ENCODE results near the gene FRY. TPM values are rescaled to one million over a fixed set of nuclear protein-coding genes. Genes with fewer than 3 reads are reported as not detected.

Gene FRY
- total RNA-seq, 2 donors from 2014 or later = 16.4 to 33.3 TPM

GRCh38 chr13:32140109-32140508 is 108.5 kb downstream of the FRY start:
- Histone ChIP-seq H3K9me3 (no peaks in the 10 kb centered on the region), H3K4me3 (no peak overlapping the region), H3K4me1 (replicated peaks) (no peaks in the 10 kb centered on the region), H3K27me3 (replicated peaks; ENCODE audit: insufficient read depth) (no peaks in the 10 kb centered on the region), H3K36me3 (no peaks in the 10 kb centered on the region), H3K27ac (no peak overlapping the region)
- intact Hi-C loops (cut with DNase I) = no loop called here
- WGBS = 97% methylated on average over 2 of the region's 2 CpGs
- DNase-seq (ENCODE audit: low spot score) = no peak
- TF ChIP-seq CTCF (IDR thresholded peaks at IDR 0.05) (no peak), POLR2AphosphoS5 (IDR thresholded peaks at IDR 0.05) (no peak), POLR2A (IDR thresholded peaks at IDR 0.05) (no peak)

GRCh38 chr13:32141462-32141861 is 109.9 kb downstream of the FRY start:
- DNase-seq (ENCODE audit: low spot score) = no peak
- no peak overlapping the region for H3K4me3 ChIP-seq
- no peak overlapping the region for H3K27ac ChIP-seq
- no peaks in the 10 kb centered on the region for H3K4me1 ChIP-seq (replicated peaks)
- no peaks in the 10 kb centered on the region for H3K9me3 ChIP-seq
- H3K36me3 ChIP-seq = no peaks in the 10 kb centered on the region
- intact Hi-C loops (cut with DNase I) = no loop called here
- H3K27me3 ChIP-seq (replicated peaks; ENCODE audit: insufficient read depth) = no peaks in the 10 kb centered on the region
- TF ChIP-seq POLR2AphosphoS5 (IDR thresholded peaks at IDR 0.05) = no peak
- WGBS = 0% methylated on average over 1 of the region's 1 CpG

GRCh38 chr13:32142115-32142514 is 110.5 kb downstream of the FRY start:
- Histone ChIP-seq H3K9me3 (no peaks in the 10 kb centered on the region), H3K36me3 (no peaks in the 10 kb centered on the region), H3K27me3 (replicated peaks; ENCODE audit: insufficient read depth) (no peaks in the 10 kb centered on the region), H3K4me1 (replicated peaks) (no peaks in the 10 kb centered on the region), H3K4me3 (no peak overlapping the region), H3K27ac (no peak overlapping the region)
- intact Hi-C loops (cut with DNase I) = no loop called here
- TF ChIP-seq CTCF (IDR thresholded peaks at IDR 0.05) = no peak
- TF ChIP-seq POLR2A (IDR thresholded peaks at IDR 0.05) = no peak
- no peak for TF ChIP-seq POLR2AphosphoS5 (IDR thresholded peaks at IDR 0.05)
- WGBS = 48% methylated on average over 1 of the region's 1 CpG
- no peak for DNase-seq (ENCODE audit: low spot score)

- TF ChIP-seq POLR2AphosphoS5 (IDR thresholded peaks at IDR 0.05) = no peak
- TF ChIP-seq POLR2A (IDR thresholded peaks at IDR 0.05) = no peak
- TF ChIP-seq CTCF (IDR thresholded peaks at IDR 0.05) = no peak
- Histone ChIP-seq H3K27ac (no peak overlapping the region), H3K4me3 (no peak overlapping the region), H3K36me3 (no peaks in the 10 kb centered on the region), H3K4me1 (replicated peaks) (no peaks in the 10 kb centered on the region), H3K9me3 (no peaks in the 10 kb centered on the region), H3K27me3 (replicated peaks; ENCODE audit: insufficient read depth) (no peaks in the 10 kb centered on the region)
- DNase-seq (ENCODE audit: low spot score) = no peak
- intact Hi-C loops (cut with DNase I) = no loop called here
These were observed 111.4 kb downstream of the FRY start for GRCh38 chr13:32142956-32143375.

- intact Hi-C loops (cut with DNase I) = no loop called here
- WGBS = 85% methylated on average over 2 of the region's 2 CpGs
- Histone ChIP-seq H3K27ac (no peak overlapping the region), H3K27me3 (replicated peaks; ENCODE audit: insufficient read depth) (no peaks in the 10 kb centered on the region), H3K36me3 (no peaks in the 10 kb centered on the region), H3K4me3 (no peak overlapping the region), H3K9me3 (no peaks in the 10 kb centered on the region), H3K4me1 (replicated peaks) (no peaks in the 10 kb centered on the region)
- no peak for DNase-seq (ENCODE audit: low spot score)
- TF ChIP-seq CTCF (IDR thresholded peaks at IDR 0.05) = no peak
- TF ChIP-seq POLR2A (IDR thresholded peaks at IDR 0.05) = no peak
- TF ChIP-seq POLR2AphosphoS5 (IDR thresholded peaks at IDR 0.05) = no peak
These were observed 115.6 kb downstream of the FRY start for GRCh38 chr13:32147193-32147592.
